GM19455 (cell line): Measurements from ENCODE around the gene MMP13.
"Not testable (repeated sequence)": the region's sequence is repeated elsewhere in the genome, so short reads cannot be mapped to it uniquely, and the experiment has no call there.

ENCODE experiments used
- ATAC-seq: cut with Tn5 transposase; IDR thresholded peaks from one replicate; pipeline ENCODE4 v1.9.1; 2021; ENCODE audit not compliant: unreplicated experiment

The MMP13 gene

DNA sequence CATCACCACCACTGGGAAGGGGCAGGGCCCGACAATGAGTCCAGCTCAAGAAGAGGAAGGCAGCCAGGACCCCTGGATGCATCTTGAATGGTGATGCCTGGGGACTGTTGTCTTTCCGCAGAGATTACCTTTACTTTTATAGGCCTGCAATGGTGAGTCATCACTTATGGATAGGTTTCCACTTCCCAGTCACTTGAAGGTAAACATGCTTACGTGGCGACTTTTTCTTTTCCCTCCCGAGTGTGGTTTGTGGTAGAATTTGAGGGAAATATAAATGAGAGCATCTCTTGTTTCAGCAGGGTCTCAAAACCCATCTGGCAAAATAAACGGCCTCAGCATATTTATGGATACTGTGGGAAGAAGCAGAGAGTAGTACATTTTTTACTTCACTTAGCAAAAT lies at the start of gene MMP13:
TSS of gene MMP13 (minus strand) at position 109 of the 400 bp plus-strand sequence. CDS start at position 82, 27 bp downstream.
- no peak for ATAC-seq

DNA sequence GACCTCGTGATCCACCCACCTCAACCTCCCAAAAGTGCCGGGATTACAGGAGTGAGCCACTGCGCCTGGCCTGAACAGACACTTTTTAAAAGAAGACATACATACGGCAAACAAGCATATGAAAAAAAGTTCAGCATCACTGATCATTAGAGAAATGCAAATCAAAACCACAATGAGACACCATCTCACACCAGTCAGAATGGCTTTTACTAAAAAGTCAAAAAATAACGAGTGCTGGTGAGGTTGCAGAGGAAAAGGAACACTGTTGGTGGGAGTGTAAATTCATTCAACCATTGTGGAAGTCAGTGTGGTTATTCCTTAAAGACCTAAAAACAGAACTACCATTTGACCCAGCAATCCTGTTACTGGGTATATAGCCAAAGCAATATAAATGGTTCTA lies 48.7 kb upstream of the MMP13 start:
- ATAC-seq, result not testable (repeated sequence)

DNA sequence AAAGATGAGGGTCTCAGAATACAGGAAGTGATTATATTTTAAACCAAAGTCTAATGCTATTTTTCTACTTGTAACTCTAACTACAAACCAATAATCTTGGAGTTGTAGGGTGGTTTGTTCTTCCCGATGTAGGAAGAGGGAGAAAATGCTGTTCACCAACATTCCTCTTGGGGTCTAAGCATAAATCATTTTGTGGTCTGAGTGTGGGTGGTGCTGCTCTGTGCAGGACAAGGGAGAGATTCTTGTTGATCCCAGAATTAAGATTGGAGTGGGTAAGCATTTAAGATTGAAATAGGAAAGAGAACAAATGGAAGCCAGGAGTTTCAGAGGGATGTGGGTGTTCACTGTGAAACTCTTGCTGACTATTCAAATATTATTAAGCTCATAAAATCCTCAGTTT lies 38.6 kb upstream of the MMP13 start:
- no peak for ATAC-seq

DNA sequence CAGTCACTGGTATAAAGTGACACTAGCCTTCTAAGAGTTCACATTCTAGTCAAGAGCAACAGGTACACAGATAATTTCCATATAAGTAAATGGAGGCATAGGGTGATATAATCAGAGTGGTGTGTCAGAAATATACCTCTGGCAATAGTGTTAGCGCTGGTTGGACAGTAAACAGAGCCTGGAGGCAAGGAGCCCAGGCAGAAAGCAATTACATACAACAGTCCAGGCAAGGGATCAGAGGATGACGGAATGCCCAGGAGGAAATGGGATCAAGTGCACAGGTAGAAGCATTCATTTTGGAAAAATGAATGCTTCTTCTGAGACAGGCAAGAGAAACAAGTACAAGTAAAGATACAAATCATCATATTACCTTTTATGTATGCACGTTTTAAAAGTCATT lies 36.2 kb upstream of the MMP13 start:
- ATAC-seq, result no peak

DNA sequence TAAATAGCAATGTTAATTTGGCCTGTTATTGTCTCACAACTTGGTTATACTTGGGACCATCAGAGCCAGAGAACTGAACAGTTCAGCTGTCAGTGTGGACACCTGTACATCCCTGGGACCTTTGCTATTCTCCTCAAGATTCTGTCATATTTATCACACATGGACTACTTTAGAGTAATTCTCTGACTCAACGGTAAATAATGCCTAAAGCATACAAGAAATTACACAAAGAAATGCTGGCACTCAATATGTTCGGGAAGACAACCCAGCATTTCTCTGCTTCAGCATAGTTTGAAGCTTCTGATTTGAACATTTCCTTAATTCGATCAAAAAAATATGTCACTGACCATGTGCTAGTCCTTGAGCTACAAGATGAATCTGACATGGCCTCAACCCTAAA lies 34.6 kb upstream of the MMP13 start:
- ATAC-seq, result no peak

DNA sequence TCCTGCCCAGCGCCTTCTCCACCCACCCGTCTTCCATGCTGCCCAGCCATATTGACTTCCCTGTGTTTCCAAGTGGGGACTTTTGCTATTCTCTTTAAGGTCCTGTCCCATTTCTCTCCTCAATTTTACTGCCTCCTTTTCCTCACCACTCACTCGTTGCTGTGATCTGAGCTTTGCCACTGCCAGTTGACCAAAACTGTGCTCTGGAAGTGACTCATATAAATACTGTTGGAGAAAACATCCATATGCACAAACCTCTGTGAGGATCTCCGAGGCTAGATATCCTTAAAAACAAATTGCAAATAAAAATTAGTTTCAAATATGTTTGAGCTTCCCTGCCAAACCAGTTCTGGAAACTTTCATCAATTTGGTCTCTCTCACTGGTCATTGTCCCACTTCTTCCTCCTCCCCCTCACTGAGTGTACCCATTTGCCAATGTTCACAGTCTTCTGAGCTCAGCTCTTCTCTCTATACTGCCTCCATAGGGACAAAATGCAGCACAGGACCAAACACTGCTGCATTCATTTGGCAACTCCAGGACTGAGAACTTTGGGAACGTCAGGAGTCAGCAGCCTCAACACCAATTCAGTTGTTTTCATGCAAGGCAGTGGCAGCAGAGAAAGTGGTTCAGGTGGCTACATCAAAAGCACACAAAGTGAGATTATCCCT lies 34.0 kb upstream of the MMP13 start:
- no peak for ATAC-seq

DNA sequence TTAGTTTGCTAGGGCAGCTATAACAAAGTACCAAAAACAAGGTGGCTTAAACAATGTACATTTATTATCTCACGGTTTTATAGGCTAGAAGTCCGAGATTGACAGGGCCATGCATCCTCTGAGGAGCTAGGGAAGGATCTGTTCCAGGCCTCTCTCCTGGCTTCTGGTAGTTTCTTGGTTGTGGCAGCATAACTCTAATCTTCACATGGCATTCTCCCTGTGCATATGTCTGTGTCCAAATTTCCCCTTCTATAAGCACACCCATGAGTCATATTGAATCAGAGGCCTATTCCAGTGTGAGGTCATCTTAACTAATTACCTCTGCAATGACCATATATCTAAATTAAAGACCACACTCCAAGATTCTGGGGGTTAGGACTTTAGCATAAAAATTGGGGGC lies 31.3 kb upstream of the MMP13 start:
- no peak for ATAC-seq

DNA sequence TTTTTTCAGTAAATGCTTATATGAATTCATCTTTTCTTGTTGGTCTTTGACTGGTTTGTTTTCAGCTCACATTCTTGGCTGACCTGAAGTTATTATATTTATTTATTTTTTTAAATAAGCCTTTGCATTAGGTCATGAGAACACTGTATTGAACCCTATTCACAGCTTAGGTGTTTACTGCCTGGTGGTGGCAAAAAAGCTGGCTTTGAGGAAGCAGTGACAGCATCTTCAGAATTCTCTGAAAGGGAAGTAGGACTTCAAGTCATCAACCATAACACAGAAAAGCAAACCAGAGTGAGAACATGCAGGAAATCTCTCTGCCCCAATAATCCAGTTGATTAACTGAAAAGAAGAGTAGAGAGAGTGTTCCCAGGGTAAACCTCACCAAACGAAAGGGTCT lies 30.3 kb upstream of the MMP13 start:
- no peak for ATAC-seq

DNA sequence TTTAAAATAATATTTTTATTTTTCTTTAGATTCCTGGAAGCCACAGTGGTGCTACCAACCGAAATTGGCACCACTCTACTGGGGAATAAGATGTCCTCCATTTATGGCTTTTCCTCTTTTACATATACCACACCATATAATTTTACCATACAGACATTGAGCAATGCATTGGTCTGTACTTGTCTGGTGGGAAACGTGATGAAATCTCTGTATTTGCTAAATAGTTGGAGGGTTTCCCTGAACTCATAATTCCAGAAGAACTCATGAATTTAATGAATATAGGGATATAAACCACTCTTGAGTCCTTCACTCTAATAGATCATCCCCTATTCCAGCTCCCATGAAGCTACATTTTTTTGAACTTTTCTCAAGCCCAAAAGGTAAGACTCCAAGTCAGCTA lies 28.0 kb upstream of the MMP13 start:
- no peak for ATAC-seq

DNA sequence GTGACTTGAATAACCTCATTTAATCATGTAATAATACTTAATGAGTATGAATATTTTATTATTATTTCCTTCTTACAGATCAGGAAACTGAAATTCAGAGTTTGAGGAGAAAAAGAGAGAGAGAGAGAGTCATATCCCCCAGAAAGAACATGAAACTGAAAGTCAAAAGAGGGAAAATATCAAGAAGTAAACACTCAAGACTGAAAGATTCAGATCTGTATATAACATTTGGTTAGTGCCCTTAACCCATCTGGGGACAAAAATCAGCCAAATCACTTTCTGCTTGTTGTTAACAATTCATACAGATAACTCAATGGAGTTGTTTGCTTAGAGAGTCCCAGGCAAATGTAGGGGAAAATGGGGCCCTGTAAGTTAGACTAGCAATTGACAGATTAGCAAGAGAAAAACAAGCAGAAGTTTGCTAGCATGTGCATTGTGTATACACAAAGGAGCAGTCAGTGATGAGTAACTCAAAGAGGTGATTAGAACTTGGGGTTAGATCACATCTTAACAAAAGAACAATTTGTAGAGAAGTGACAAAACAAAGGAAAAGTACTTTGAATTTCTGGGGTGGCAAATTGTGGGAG lies 25.9 kb upstream of the MMP13 start:
- ATAC-seq, result peak; percentile 66

DNA sequence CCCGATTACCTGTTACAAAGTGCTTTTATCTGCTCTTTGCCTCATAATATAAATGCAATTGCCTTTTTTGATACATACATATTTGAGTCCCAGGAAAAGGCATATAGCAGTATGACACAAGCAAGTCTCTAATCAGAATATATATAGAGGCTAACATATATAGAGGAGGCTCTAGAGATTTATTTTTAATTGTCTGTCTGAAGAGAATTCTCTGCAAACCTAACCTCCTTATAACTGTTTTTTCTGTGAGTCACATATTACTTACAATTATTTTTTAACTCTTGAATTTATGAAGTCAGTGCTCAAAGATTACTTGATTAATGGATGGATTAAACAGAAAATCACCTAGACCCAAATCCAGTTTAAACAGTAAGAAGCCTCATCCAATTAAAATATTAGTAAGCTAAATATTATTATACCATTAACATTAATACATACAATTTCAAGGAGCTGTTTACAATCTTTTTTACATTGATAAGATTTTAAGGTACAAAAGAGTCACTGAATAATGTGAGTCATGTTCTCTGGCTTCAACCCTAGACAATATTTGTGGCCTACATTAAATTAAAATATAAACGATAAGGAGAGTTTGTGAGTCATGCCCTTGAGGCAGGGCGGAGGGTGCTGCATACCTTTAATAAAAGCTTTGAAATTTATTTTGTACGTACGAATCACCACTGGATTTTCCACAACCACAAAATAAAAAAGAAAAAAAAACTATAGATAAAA lies 19.2 kb upstream of the MMP13 start:
- ATAC-seq, result no peak

DNA sequence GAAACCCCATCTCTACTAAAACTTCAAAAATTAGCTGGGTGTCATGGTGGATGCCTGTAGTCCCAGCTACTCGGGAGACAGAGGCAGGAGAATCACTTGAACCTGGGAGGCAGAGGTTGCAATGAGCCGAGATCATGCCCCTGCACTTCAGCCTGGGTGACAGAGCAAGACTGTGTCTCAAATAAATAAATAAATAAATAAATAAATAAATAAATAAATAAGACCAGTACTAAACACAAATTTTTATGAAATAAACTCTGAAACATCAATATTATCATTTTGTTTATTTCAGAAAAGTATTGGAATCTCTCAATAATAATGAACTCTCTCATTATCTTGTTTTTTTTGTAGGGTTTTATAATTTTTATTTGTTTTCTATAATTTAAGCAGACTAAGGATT lies 18.2 kb upstream of the MMP13 start:
- ATAC-seq, result not testable (repeated sequence)

DNA sequence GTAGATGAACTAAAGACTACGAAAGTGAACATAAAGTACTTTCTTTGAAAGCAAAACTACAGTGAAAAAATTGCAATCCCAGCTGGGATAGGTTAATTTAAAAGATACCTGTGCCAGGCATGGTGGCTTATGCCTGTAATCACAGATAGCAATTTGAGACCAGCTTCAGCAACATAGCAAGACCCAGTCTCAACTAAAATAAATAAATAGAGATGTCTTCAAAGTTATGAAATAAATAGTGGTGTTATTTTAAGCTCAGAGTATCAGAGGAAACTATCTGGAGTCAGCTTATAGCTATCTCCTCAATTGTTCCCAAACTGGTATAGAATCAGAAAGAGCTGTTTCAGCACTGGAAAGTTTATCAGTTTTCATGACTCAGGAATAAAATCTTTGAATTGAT lies 17.3 kb upstream of the MMP13 start:
- ATAC-seq, result no peak

DNA sequence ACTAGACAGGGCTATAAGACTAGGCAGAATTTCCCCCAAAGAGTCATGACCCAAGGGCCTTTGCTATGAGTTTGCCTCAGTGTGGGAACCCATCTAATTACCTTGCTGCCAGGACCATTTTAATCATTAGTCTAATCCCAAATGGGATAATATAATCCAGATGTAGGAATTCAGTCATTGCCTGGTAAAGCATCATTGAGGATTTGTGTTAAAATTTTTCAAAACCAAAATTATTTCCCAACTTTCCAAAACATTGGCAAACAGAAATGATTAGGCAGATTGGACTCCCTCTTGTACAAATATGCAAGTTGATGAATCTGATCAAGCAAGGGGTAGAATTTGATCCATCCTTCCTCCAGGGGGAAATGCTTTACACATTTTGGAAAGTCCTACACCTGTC lies 16.2 kb upstream of the MMP13 start:
- ATAC-seq, result no peak

DNA sequence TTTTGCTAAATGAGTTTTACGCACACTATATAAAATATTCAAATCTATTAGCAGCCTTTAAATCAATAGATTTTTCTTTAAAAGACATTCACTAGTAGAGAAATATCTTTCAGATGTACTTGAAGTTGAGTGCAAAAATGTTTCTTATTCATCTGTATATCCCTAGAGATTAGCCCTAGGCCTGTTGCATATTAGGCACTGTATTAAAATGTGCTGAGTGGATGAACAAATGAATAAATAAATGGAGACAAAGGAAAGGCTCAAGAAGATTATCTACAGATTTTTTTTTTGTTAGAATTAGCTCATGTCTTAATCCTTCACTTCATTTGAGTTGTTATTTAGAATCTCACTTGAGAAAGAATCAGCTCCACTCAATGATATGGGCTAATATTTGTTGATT lies 12.0 kb upstream of the MMP13 start:
- ATAC-seq, result no peak

DNA sequence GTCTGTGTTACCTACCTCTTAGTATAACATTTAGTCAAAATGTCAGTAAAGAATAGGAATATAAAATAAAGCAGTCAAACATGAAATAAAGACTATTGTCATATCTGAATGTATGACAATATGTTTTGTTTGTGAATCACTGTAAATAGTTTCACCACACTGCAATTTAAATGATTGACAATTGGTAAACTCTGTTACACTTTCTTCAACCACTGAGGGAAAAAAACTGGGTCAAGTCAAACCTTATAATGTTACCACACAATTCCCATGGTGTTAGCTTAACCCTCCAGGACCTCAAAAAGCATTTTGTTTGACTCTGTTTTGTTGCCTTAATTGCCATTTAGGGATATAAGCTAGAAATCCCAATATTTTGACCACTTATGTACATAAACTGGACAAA lies 10.5 kb upstream of the MMP13 start:
- ATAC-seq, result no peak

DNA sequence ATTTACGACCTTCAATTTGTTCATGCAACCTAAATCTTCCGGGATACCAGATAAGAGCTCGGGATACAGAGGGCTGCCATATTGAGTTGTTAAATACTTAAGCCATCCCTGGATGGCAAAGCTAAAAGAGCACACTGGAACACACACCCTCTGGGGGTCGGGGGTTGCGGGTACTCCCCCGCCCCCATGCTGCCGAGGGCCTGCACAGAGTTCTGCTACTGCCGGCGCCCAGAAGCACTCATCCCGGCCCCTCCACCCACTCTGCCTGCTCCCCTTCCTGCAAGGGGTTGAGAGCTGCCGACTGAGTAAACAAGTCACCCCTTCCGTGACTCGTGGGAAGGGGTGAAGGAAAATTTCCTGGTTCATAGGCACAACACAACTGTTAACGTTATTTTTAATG lies 9.3 kb upstream of the MMP13 start:
- ATAC-seq, result no peak

DNA sequence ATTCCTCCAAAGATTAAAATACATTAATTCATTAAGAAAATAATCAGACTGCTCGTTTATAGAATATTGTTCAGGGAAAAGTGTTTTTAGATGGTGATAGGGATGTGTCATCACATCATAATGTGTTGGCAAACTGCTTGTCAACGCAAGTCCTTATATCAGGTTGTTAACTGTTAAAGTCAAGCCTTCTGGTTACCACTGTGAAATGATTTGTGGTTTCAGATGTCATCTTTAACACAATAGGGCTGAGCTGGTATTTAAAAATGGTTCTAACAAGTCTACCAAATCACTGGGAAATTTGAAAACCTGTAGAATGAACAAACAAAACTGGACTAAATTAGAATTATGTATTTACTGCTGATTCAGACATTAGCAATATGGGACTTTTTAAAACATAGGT lies 2.4 kb upstream of the MMP13 start:
- no peak for ATAC-seq

DNA sequence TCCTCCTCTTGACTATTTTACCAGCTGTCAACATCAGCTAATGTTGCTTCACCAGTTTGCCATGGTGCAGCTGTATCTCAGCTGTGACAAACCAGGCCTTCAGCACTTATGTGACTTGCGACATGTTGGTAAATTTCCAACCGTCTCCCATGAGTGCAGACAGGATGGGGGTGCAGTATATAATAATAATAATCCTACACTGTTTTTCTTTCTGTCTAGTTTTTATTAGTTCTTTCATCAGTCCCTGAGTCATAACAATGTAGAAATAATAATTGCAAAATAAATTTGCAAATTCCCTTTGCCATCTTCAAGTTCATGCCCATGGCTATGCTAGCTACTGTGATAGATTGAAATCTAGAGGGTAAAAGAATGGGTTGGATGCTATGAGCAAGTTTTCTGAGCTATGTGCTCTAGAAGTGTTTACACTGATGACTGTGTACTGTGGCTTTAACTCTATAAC lies 4.9 kb downstream of the MMP13 start:
- ATAC-seq, result no peak

DNA sequence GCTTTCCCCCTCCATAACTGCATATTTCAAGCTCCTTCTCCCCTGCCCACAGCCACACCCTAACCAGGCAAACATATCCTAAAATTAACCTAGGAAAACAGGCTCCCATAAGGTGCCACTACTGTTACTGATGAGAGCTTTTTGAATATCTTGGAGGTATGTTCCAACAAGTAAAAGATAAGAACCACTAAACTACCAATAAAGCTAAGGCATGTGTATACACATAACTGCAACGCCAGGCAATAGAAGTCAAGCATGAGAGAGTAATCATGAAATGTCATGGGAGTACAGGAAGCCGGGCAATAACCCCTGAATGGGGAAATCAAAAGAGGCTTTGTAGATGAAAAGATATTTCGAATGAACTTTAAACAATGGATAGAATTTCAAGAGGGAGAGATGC lies 9.3 kb downstream of the MMP13 start:
- ATAC-seq, result no peak

DNA sequence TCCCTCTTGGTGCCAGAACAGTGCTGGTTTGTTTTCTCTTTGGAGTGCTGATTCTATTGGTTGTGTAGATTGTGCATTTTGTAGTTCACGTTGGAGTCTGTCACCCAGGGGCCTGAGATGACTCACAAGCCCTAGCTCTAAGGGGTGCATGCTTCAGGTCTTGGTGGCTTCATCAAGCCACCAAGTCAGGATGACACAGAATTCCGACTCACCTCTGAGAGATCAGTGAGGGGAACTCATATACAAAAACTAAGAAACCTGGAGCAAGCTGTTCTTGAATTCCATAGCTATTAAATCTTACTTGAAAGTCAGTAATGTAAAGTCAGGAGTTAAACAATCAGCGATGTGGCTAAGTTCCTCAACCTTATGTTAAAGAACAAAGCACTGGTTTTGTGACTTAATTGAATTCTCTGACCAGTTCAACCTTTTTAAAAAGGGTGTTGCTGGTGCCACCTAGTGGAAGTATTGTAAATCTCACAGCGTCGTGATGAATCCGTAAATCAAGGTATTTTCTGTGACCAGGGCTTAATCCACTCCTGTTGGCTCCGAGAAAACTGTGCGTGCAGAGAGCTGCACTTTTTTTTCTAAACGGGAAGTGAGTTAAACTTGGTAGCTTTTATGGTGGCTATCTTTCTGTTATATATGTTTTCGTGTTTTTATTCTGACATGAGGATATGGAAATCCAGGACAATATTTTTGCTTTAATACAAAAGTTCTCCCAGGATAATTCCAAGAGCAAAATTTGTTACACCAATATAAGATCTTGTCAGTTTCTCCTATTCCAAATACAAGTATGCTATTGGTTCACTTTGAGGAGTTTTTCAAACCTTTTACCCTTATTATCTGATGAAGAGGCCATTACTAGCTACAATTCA lies 14.6 kb downstream of the MMP13 start:
- ATAC-seq, result peak; percentile 83
